ENCODE data around the gene DGCR8.

Gene DGCR8

GRCh38 chr22:20145832-20146223, 65.8 kb downstream of the DGCR8 start:
- H3K4me3 Mint-ChIP-seq = no peak overlapping the region
- H3K27me3 Mint-ChIP-seq = no peaks in the 10 kb centered on the region
- H3K27ac Mint-ChIP-seq = no peak overlapping the region
- H3K9me3 Mint-ChIP-seq = no peaks in the 10 kb centered on the region
- H3K4me1 Mint-ChIP-seq (ENCODE audit: low read depth) = peaks cover 4% of the 10 kb centered on the region
- H3K36me3 Mint-ChIP-seq (ENCODE audit: low read depth) = no peaks in the 10 kb centered on the region

- H3K27ac Mint-ChIP-seq = no peak overlapping the region
These were observed 66.7 kb downstream of the DGCR8 start for GRCh38 chr22:20146777-20147176.

GRCh38 chr22:20147237-20147988, 67.4 kb downstream of the DGCR8 start:
- peaks cover 4% of the 10 kb centered on the region for H3K4me1 Mint-ChIP-seq (ENCODE audit: low read depth)
- H3K27ac Mint-ChIP-seq = no peak overlapping the region
- H3K9me3 Mint-ChIP-seq = no peaks in the 10 kb centered on the region
- H3K27me3 Mint-ChIP-seq = no peaks in the 10 kb centered on the region
- no peak overlapping the region for H3K4me3 Mint-ChIP-seq
- H3K36me3 Mint-ChIP-seq (ENCODE audit: low read depth) = no peaks in the 10 kb centered on the region

More at GRCh38 chr22:20146777-20147176, 66.7 kb downstream of the DGCR8 start:
- no peak overlapping the region for H3K4me3 Mint-ChIP-seq
- peaks cover 4% of the 10 kb centered on the region for H3K4me1 Mint-ChIP-seq (ENCODE audit: low read depth)
- no peaks in the 10 kb centered on the region for H3K36me3 Mint-ChIP-seq (ENCODE audit: low read depth)
- no peaks in the 10 kb centered on the region for H3K27me3 Mint-ChIP-seq
- H3K9me3 Mint-ChIP-seq = no peaks in the 10 kb centered on the region

GRCh38 chr22:20148414-20148813, 68.4 kb downstream of the DGCR8 start:
- Mint-ChIP-seq H3K36me3 (ENCODE audit: low read depth) (no peaks in the 10 kb centered on the region), H3K4me3 (no peak overlapping the region), H3K27ac (no peak overlapping the region), H3K27me3 (no peaks in the 10 kb centered on the region), H3K9me3 (no peaks in the 10 kb centered on the region), H3K4me1 (ENCODE audit: low read depth) (peaks cover 4% of the 10 kb centered on the region)

GRCh38 chr22:20149257-20150250, 69.5 kb downstream of the DGCR8 start:
- H3K27ac Mint-ChIP-seq = no peak overlapping the region
- no peak overlapping the region for H3K4me3 Mint-ChIP-seq
- H3K9me3 Mint-ChIP-seq = no peaks in the 10 kb centered on the region
- H3K27me3 Mint-ChIP-seq = no peaks in the 10 kb centered on the region
- H3K36me3 Mint-ChIP-seq (ENCODE audit: low read depth) = no peaks in the 10 kb centered on the region
- H3K4me1 Mint-ChIP-seq (ENCODE audit: low read depth) = peaks cover 4% of the 10 kb centered on the region

GRCh38 chr22:20150381-20151275, 70.6 kb downstream of the DGCR8 start, which contains the start of gene CCDC188:
CCDC188 (minus strand) TSS chr22:20151055; CDS start chr22:20150986, 69 bp downstream.
- H3K36me3 Mint-ChIP-seq (ENCODE audit: low read depth) = no peaks in the 10 kb centered on the region
- H3K27me3 Mint-ChIP-seq = no peaks in the 10 kb centered on the region
- no peaks in the 10 kb centered on the region for H3K9me3 Mint-ChIP-seq
- H3K27ac Mint-ChIP-seq = no peak within 1 kb of the TSS
- peaks cover 4% of the 10 kb centered on the region for H3K4me1 Mint-ChIP-seq (ENCODE audit: low read depth)
- no peak within 1 kb of the TSS for H3K4me3 Mint-ChIP-seq

GRCh38 chr22:20151276-20151588, 71.2 kb downstream of the DGCR8 start:
- no peak overlapping the region for H3K4me3 Mint-ChIP-seq
- H3K27me3 Mint-ChIP-seq = no peaks in the 10 kb centered on the region
- H3K9me3 Mint-ChIP-seq = no peaks in the 10 kb centered on the region
- H3K27ac Mint-ChIP-seq = no peak overlapping the region
- H3K4me1 Mint-ChIP-seq (ENCODE audit: low read depth) = peaks cover 4% of the 10 kb centered on the region
- H3K36me3 Mint-ChIP-seq (ENCODE audit: low read depth) = no peaks in the 10 kb centered on the region

GRCh38 chr22:20152464-20152890, 72.4 kb downstream of the DGCR8 start:
- Mint-ChIP-seq H3K4me3 (no peak overlapping the region), H3K36me3 (ENCODE audit: low read depth) (no peaks in the 10 kb centered on the region), H3K4me1 (ENCODE audit: low read depth) (no peaks in the 10 kb centered on the region), H3K27me3 (no peaks in the 10 kb centered on the region), H3K27ac (no peak overlapping the region), H3K9me3 (no peaks in the 10 kb centered on the region)

- no peaks in the 10 kb centered on the region for H3K36me3 Mint-ChIP-seq (ENCODE audit: low read depth)
- no peak overlapping the region for H3K4me3 Mint-ChIP-seq
- no peaks in the 10 kb centered on the region for H3K27me3 Mint-ChIP-seq
- no peaks in the 10 kb centered on the region for H3K9me3 Mint-ChIP-seq
- H3K27ac Mint-ChIP-seq = no peak overlapping the region
- H3K4me1 Mint-ChIP-seq (ENCODE audit: low read depth) = no peaks in the 10 kb centered on the region
These were observed 73.9 kb downstream of the DGCR8 start for GRCh38 chr22:20153945-20154344.

GRCh38 chr22:20154602-20155187, 74.7 kb downstream of the DGCR8 start:
- H3K36me3 Mint-ChIP-seq (ENCODE audit: low read depth) = no peaks in the 10 kb centered on the region
- H3K4me3 Mint-ChIP-seq = no peak overlapping the region
- no peaks in the 10 kb centered on the region for H3K27me3 Mint-ChIP-seq
- H3K4me1 Mint-ChIP-seq (ENCODE audit: low read depth) = no peaks in the 10 kb centered on the region
- H3K9me3 Mint-ChIP-seq = no peaks in the 10 kb centered on the region
- H3K27ac Mint-ChIP-seq = no peak overlapping the region

- H3K27ac Mint-ChIP-seq = no peak overlapping the region
- no peaks in the 10 kb centered on the region for H3K36me3 Mint-ChIP-seq (ENCODE audit: low read depth)
- H3K27me3 Mint-ChIP-seq = no peaks in the 10 kb centered on the region
- no peak overlapping the region for H3K4me3 Mint-ChIP-seq
- no peaks in the 10 kb centered on the region for H3K4me1 Mint-ChIP-seq (ENCODE audit: low read depth)
- no peaks in the 10 kb centered on the region for H3K9me3 Mint-ChIP-seq
These were observed 75.4 kb downstream of the DGCR8 start for GRCh38 chr22:20155330-20156041.

- Mint-ChIP-seq H3K36me3 (ENCODE audit: low read depth) (no peaks in the 10 kb centered on the region), H3K27me3 (no peaks in the 10 kb centered on the region), H3K27ac (no peak overlapping the region), H3K4me3 (no peak overlapping the region), H3K9me3 (no peaks in the 10 kb centered on the region), H3K4me1 (ENCODE audit: low read depth) (no peaks in the 10 kb centered on the region)
These were observed 76.0 kb downstream of the DGCR8 start for GRCh38 chr22:20156042-20156389.

- no peaks in the 10 kb centered on the region for H3K9me3 Mint-ChIP-seq
- no peaks in the 10 kb centered on the region for H3K27me3 Mint-ChIP-seq
- H3K4me1 Mint-ChIP-seq (ENCODE audit: low read depth) = no peaks in the 10 kb centered on the region
- H3K36me3 Mint-ChIP-seq (ENCODE audit: low read depth) = no peaks in the 10 kb centered on the region
- no peak overlapping the region for H3K4me3 Mint-ChIP-seq
- H3K27ac Mint-ChIP-seq = no peak overlapping the region
These were observed 76.8 kb downstream of the DGCR8 start for GRCh38 chr22:20156611-20157429.
